OCI-LY1 (cell line): ENCODE measurements around the gene TSACC.

ENCODE experiments used
- H2AFZ ChIP-seq: fragments of 200-600 bp; sonication (generic), shearing (Covaris generic); 2 replicates; pipeline ENCODE4 v1.6.0; 2014; ENCODE audit warnings: antibody characterized with exemption, mild to moderate bottlenecking, low read length
- H3F3A ChIP-seq: fragments of 200-600 bp; sonication (generic), shearing (Covaris generic); 2 replicates; pipeline ENCODE4 v1.6.0; 2014; ENCODE audit warnings: mild to moderate bottlenecking, antibody characterized with exemption, low read length, moderate library complexity; ENCODE audit not compliant: insufficient read depth
- H3K27ac ChIP-seq: fragments of 200-600 bp; sonication (generic); 2 replicates; pipeline ENCODE4 v1.5.1; 2014; ENCODE audit warnings: low read length, mixed run types, mild to moderate bottlenecking, low read depth; ENCODE audit not compliant: poor library complexity, severe bottlenecking
- H3K27me3 ChIP-seq: fragments of 200-600 bp; sonication (generic); 2 replicates; pipeline ENCODE4 v1.6.0; 2014; ENCODE audit warnings: antibody characterized with exemption, mild to moderate bottlenecking, low read length, moderate library complexity; ENCODE audit not compliant: insufficient read depth
- H3K36me3 ChIP-seq: fragments of 200-600 bp; sonication (generic); 2 replicates; pipeline ENCODE4 v1.6.1; 2014; ENCODE audit warnings: mild to moderate bottlenecking, antibody characterized with exemption, low read length, moderate library complexity, mixed read lengths; ENCODE audit not compliant: insufficient read depth
- H3K4me1 ChIP-seq: fragments of 200-600 bp; sonication (generic); 2 replicates; pipeline ENCODE4 v1.5.1; 2014; ENCODE audit warnings: mild to moderate bottlenecking, low read length, moderate library complexity; ENCODE audit not compliant: insufficient read depth, severe bottlenecking
- H3K4me2 ChIP-seq: fragments of 200-600 bp; sonication (generic), shearing (Covaris generic); 2 replicates; pipeline ENCODE4 v1.6.1; 2014; ENCODE audit warnings: low read length
- H3K4me3 ChIP-seq: fragments of 200-600 bp; sonication (generic); 2 replicates; pipeline ENCODE4 v1.5.1; 2014; ENCODE audit warnings: low read length, low read depth, mild to moderate bottlenecking, mixed read lengths; ENCODE audit not compliant: poor library complexity, severe bottlenecking
- H3K79me2 ChIP-seq: fragments of 200-600 bp; shearing (Covaris generic); 2 replicates; pipeline ENCODE4 v1.6.1; 2016; ENCODE audit warnings: mixed run types, low read length, mixed read lengths; ENCODE audit not compliant: insufficient read depth
- H3K9ac ChIP-seq: fragments of 200-600 bp; sonication (generic), shearing (Covaris generic); 2 replicates; pipeline ENCODE4 v1.6.1; 2014; ENCODE audit warnings: mild to moderate bottlenecking, low read length, mixed read lengths
- H3K9me2 ChIP-seq: fragments of 200-600 bp; sonication (generic), shearing (Covaris generic); 2 replicates; pipeline ENCODE4 v1.6.1; 2014; ENCODE audit warnings: low read depth, mild to moderate bottlenecking, low read length, mixed read lengths
- H3K9me3 ChIP-seq: fragments of 200-600 bp; shearing (Covaris generic); 2 replicates; pipeline ENCODE4 v1.6.1; 2014; ENCODE audit warnings: low read length, mixed read lengths
- H4K20me1 ChIP-seq: fragments of 200-600 bp; sonication (generic), shearing (Covaris generic); 2 replicates; pipeline ENCODE4 v1.6.0; 2016; ENCODE audit warnings: mild to moderate bottlenecking, low read length; ENCODE audit not compliant: insufficient read depth
- CTCF ChIP-seq: fragments of 200-600 bp; sonication (generic), shearing (Covaris generic); IDR thresholded peaks from 2 replicates; pipeline ENCODE4 v1.5.1; 2017; ENCODE audit warnings: mild to moderate bottlenecking, antibody characterized with exemption, low read length, moderate library complexity, mixed read lengths
- EZH2 ChIP-seq: fragments of 200-600 bp; sonication (generic), shearing (Covaris generic); IDR thresholded peaks from 2 replicates; pipeline ENCODE4 v1.8.0; 2017; ENCODE audit warnings: borderline replicate concordance, mixed run types, mild to moderate bottlenecking, antibody characterized with exemption, low read length, moderate library complexity, mixed read lengths

Gene TSACC

GRCh38 chr1:156390469-156391365 lies 52.4 kb downstream of the TSACC start:
- no peak overlapping the region for H3K4me2 ChIP-seq
- no peaks in the 10 kb centered on the region for H4K20me1 ChIP-seq
- no peaks in the 10 kb centered on the region for H3K9me2 ChIP-seq
- no peaks in the 10 kb centered on the region for H3F3A ChIP-seq
- H2AFZ ChIP-seq: no peak overlapping the region
- H3K27ac ChIP-seq: no peak overlapping the region
- H3K4me1 ChIP-seq: peaks cover 6% of the 10 kb centered on the region
- no peaks in the 10 kb centered on the region for H3K9me3 ChIP-seq
- no peak overlapping the region for H3K9ac ChIP-seq
- H3K27me3 ChIP-seq: no peaks in the 10 kb centered on the region
- H3K79me2 ChIP-seq: no peaks in the 10 kb centered on the region
- TF ChIP-seq CTCF (no peak), EZH2 (no peak)
- H3K4me3 ChIP-seq: no peak overlapping the region
- no peaks in the 10 kb centered on the region for H3K36me3 ChIP-seq

DNA sequence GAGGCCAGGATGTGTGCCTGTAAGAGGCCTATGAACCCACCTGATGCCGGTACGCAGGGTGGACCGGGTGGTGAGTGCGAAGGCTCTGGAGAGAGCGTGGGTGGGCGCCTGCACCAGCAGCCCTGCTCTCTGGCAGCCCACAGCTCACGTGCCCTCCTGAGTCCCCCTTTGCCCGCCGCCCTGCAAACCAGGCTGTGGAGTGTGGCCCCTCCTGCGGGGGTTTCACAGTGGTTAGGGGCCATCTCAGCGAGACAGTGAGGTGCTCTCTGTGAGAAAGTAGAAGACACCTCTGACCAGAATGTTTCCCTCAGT lies 53.0 kb downstream of the TSACC start:
- H3K27ac ChIP-seq: no peak overlapping the region

GRCh38 chr1:156391701-156392100 lies 53.4 kb downstream of the TSACC start:
- Histone ChIP-seq H3K27ac (no peak overlapping the region), H3K9me2 (no peaks in the 10 kb centered on the region), H3K36me3 (no peaks in the 10 kb centered on the region), H3K4me1 (peaks cover 6% of the 10 kb centered on the region), H3F3A (no peaks in the 10 kb centered on the region), H3K9me3 (no peaks in the 10 kb centered on the region), H4K20me1 (no peaks in the 10 kb centered on the region), H3K79me2 (no peaks in the 10 kb centered on the region), H3K9ac (no peak overlapping the region), H3K4me3 (no peak overlapping the region), H3K27me3 (no peaks in the 10 kb centered on the region), H3K4me2 (no peak overlapping the region), H2AFZ (no peak overlapping the region)
- TF ChIP-seq CTCF (no peak), EZH2 (no peak)

More for the DNA sequence above, 53.0 kb downstream of the TSACC start:
- no peak overlapping the region for H3K4me2 ChIP-seq
- H3K4me3 ChIP-seq: no peak overlapping the region
- no peaks in the 10 kb centered on the region for H3K9me2 ChIP-seq
- no peaks in the 10 kb centered on the region for H3K36me3 ChIP-seq
- no peaks in the 10 kb centered on the region for H3F3A ChIP-seq
- peaks cover 6% of the 10 kb centered on the region for H3K4me1 ChIP-seq
- H2AFZ ChIP-seq: no peak overlapping the region
- H3K9ac ChIP-seq: no peak overlapping the region
- no peaks in the 10 kb centered on the region for H4K20me1 ChIP-seq
- H3K79me2 ChIP-seq: no peaks in the 10 kb centered on the region
- TF ChIP-seq EZH2: no peak
- TF ChIP-seq CTCF: no peak
- no peaks in the 10 kb centered on the region for H3K27me3 ChIP-seq
- H3K9me3 ChIP-seq: no peaks in the 10 kb centered on the region
